GM18517 (cell line): ENCODE data around the gene PRAMEF10.
"Not testable (repeated sequence)": the region's sequence is repeated elsewhere in the genome, so short reads cannot be mapped to it uniquely, and the experiment has no call there.

Experiments used
- ATAC-seq: cut with Tn5 transposase; IDR thresholded peaks from one replicate; pipeline ENCODE4 v1.9.1; 2021; ENCODE audit warnings: mild to moderate bottlenecking, moderate library complexity; ENCODE audit not compliant: unreplicated experiment

Gene PRAMEF10, protein sequence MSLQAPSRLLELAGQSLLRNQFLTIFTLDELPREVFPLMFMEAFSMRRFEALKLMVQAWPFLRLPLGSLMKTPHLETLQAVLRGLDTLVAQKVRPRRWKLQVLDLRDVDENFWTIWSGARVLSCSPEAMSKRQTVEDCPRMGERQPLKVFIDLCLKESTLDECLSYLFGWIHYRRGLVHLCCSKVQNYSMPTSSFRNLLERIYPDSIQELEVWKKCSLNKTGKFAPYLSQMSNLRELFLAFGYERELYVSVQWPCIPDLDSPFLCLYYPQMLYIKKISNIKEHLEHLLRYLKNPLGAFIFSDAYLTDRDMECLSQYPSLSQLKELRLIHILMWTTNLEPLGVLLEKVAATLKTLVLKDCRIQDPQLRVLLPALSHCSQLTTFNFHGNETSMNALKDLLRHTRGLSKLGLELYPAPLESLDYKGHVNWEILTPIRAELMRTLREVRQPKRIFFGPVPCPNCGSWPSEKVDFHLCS

DNA sequence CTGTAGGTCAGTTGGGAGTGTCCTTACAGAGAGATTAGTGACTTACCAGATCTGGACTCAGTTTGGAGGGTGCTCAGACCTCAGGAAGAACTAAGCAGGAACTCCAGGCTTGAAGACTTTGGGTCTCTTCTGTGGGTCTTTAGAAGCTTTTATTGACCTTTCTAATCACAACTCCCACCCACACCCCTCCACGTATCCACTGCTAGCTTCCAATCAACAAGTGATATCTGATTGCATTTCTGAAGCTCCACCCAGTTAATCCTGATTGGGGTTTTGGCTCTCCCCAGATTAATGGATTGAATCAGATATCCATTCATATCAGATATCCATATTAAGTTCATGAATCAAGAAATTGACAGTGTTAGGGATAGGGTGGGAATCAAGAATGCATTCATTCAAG is at the start of gene PRAMEF10:
Gene PRAMEF10, minus strand, starts transcription at position 101 of the 400 bp plus-strand sequence. CDS start 2,423 bp downstream, outside the sequence.
- ATAC-seq: not testable (repeated sequence)

DNA sequence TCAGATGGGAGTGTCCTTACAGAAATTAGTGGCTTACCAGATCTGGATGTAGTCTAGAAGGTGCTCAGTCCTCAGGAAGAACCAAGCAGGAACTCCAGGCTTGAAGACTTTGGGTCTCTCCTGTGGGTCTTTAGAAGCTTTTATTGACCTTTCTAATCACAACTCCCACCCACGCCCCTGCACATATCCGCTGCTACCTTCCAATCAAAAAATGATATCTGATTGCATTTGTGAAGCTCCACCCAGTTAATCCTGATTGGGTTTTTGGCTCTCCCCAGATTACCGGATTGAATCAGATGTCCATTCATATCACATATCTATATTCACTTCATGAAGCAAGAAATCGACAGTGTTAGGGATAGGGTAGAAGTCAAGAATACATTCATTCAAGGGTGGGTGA is 49.4 kb upstream of the PRAMEF10 start, which contains the start of gene PRAMEF6:
Gene PRAMEF6, minus strand, starts transcription at position 101 of the 400 bp plus-strand sequence. CDS start 5,062 bp downstream, outside the sequence.
- not testable (repeated sequence) for ATAC-seq

DNA sequence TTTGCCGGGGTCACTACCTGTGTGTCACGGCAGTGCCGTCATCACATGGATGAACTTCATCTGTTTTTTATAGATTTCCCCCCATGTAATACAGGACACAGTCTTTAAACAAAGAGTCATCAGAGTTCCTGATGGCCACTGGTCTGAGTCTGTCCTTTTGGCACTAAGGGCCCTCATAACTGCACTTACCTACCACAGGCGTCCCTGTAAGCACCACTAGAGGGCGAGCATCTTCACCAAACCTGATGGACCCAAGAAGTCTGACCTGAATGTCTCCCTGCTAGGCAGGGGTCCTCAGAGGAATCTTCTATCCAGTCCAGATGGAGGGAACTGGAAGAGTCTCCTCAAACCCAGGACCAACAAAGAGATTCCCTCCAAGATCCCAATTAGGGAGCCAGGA is 26.3 kb upstream of the PRAMEF10 start:
- not testable (repeated sequence) for ATAC-seq

DNA sequence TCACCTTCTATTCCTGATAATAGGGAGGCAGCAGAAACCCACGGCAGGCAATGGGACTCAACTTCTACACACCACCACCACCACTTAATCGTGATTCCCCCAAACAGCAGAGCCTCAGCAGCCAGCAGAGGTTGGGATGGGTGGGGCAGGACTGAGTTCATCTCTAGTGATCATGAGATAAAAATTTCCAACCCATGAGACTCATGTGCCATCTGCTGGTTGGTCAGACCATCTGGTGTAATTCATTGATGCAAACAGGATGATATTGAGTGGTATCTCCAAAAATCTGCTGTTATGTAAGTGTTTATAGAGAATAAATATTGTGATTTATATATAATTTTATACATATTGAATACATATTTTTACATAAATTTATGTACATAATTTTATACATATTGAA is 23.7 kb upstream of the PRAMEF10 start:
- not testable (repeated sequence) for ATAC-seq

DNA sequence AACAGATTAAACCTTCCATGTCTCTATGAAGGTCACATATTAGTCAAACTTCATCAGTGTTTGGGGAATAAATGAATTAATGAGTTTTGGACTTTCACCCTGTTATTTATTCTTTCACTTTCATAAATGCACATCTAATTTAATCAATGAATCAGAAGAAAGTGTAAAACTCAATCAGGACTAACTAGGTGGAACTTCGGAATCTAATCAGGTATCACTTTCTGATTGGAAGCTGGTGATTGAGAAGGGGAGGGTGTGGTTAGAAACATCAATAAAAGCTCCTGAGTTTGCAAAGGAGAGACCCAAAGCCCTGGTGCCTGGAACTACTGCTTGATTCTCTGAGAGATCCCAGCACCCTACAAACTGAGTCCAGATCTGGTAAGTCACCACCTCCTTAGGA is 18.2 kb upstream of the PRAMEF10 start, which contains the start of gene PRAMEF7:
Gene PRAMEF7, plus strand, starts transcription at position 301 of the 400 bp plus-strand sequence. CDS start 1,083 bp downstream, outside the sequence.
- ATAC-seq: not testable (repeated sequence)

DNA sequence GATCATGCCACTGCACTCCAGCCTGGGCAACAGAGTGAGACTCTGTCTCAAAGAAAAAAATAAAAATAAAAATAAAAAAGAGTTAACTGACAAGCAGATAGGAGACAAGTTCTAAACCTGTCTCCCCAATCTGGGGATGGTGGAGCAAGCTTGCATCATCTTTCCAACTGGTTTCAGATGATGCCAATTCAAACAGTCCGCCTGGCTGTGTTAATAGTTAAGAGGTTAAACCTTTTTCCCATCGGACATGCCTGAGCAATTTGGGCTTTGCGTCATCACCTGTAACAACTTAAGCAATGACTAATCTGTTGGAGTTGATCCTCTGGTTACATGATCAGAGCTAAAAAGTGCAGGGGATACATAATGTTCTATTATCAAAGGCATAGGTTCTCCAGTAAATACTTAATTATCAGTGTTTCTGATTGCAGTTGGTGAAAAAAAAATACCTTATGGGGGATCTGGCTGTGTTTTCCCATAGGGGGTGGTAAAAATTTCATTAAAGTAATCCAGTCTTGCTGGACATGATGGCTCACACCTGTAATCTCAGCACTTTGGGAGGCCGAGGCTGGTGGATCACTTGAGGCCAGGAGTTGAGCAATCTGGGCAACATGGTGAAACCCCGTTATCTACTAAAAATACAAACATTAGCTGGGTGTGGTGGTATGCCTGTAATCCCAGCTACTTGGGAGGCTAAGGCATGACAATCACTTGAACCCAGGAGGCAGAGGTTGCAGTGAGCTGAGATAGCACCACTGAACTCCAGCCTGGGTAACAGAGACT is 5.9 kb upstream of the PRAMEF10 start:
- ATAC-seq: not testable (repeated sequence)

DNA sequence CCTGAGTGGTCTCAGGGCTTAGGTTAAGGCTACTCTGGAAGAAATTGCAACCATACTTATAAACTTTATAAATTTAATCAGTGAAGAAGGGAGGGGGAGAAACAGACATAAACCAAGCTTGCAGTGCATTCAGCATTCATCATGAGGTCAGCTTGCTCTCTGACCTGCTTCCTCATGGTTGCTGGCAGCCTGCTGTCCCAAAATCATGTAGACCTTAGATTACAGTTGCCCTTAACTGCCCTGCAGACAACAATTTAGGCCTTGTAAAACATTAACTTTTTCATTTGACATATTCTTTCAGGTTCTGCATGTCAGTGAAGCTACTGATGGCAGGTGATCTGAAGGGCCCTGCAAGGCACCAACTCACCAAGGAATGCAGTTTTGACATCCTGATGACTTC is 1.1 kb upstream of the PRAMEF10 start:
- ATAC-seq: not testable (repeated sequence)

DNA sequence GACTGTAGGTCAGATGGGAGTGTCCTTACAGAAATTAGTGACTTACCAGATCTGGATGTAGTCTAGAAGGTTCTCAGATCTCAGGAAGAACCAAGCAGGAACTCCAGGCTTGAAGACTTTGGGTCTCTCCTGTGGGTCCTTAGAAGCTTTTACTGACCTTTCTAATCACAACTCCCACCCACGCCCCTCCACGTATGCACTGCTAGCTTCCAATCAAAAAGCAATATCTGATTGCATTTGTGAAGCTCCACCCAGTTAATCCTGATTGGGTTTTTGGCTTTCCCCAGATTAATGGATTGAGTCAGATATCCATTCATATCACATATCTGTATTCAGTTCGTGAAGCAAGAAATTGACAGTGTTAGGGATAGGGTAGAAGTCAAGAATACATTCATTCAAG is 12.0 kb downstream of the PRAMEF10 start, which contains the start of gene PRAMEF4:
Gene PRAMEF4, minus strand, starts transcription at position 101 of the 400 bp plus-strand sequence. CDS start 2,807 bp downstream, outside the sequence.
- not testable (repeated sequence) for ATAC-seq

DNA sequence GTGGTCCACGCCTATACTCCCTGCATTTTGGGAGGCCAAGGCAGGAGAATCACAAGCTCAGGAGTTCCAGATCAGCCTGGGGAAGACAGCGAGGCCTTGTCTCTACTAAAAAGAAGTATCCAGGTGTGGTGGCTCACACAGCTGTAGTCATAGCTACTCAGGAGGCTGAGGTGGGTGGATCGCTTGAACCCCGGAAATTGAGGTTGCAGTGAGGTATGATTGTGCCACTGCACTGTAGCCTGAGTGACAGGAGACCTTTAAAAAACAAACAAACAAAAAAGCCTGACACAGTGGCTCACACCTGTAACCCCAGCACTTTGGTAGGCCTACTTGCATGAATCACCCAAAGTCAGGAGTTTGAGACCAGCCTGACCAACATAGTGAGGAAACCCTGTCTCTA is 19.6 kb downstream of the PRAMEF10 start:
- not testable (repeated sequence) for ATAC-seq

DNA sequence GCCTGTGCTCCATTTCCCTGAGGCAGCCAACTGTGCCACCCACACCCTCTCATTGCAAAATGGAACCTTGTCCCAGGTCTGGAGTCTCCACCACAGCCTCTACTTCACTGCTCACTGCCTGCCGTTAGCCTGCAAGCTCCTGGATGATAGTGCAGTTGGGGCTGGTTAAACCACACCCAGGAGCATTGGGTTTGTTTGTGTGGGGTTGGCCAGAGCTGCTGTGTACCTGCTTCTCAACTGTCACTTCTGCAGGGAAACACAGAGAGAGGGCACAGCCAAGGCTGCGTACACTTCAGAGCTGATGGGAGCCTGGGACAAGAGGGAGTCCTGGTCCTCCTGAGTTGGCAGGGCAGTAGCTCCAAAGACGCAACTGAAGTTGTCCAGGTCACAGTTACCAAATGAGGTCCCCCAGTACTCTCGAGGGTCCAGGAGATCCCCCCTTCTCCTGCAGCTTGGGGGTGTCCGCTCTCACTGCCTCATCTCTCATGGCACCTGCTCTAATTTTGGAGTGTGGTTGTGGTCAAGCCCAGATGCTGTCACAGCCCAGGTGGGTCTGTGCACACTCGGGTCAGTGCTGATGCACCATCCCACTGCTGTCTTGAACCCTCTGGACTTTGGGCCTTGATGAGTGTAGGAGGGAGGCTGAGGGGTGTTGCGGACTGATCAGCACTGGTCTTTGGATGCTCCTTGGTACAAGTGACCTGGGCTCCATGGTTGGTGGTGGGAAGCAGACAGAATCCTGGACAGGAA is 34.8 kb downstream of the PRAMEF10 start:
- not testable (repeated sequence) for ATAC-seq

DNA sequence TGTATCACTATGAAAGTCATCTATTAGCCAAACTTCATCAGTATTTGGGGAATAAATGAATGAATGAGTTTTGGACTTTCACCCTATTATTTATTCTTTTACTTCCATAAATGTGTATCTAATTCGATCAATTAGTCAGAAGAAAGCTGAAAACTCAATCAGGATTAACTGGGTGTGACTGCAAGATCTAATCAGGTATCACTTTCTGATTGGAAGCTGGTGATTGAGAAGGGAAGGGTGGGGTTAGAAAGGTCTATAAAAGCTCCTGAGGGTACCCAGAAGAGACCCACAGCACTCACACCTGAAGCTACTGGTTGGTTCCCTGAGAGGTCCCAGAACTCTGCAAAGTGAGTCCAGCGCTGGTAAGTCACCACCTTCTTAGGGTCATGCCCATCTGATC is 41.3 kb downstream of the PRAMEF10 start, which contains the start of gene PRAMEF2:
Gene PRAMEF2, plus strand, starts transcription at position 301 of the 400 bp plus-strand sequence. CDS start 1,924 bp downstream, outside the sequence.
- ATAC-seq: not testable (repeated sequence)

DNA sequence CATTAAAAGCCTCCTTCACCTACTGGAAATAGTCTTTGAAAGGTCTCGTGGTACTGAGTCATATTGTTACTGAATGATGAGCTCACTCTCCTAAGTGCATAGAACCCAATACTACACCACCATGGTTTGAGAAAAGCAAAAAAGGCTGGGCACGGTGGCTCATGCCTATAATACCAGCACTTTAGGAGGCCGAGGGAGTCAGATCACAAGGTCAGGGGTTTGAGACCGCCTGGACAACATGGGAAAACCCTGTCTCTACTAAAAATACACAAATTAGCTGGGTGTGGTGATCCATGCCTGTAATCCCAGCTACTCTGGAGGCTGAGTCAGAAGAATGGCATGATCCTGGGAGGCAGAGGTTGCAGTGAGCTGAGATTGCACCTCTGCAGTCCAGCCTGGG is 46.3 kb downstream of the PRAMEF10 start:
- ATAC-seq: no peak

DNA sequence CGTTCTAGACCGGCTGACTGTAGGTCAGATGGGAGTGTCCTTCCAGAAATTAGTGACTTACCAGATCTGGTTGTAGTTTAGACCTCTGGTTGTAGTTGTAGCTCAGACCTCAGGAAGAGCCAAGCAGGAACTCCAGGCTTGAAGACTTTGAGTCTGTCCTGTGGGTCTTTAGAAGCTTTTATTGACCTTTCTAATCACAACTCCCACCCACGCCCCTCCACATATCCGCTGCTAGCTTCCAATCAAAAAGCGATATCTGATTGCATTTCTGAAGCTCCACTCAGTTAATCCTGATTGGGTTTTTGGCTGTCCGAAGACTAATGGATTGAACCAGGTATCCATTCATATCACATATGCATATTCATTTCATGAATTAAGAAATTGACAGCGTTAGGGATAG is 49.5 kb downstream of the PRAMEF10 start, which contains the start of gene HNRNPCL1:
Gene HNRNPCL1, minus strand, starts transcription at position 101 of the 400 bp plus-strand sequence. CDS start 431 bp downstream, outside the sequence.
- ATAC-seq: not testable (repeated sequence)
